IPS DF 4.7 (cell line): Measurements from ENCODE around the gene HSPA5.
"Not testable (repeated sequence)": the region's sequence is repeated elsewhere in the genome, so short reads cannot be mapped to it uniquely, and the experiment has no call there.

Experiments
- DNase-seq: peaks from one replicate; pipeline ENCODE4 v3.0.0-alpha.2; 2013; ENCODE audit warnings: low spot score; ENCODE audit errors: extremely low read depth

The HSPA5 gene

GRCh38 chr9:125241000-125241862 lies at the start of gene HSPA5:
HSPA5 (minus strand) TSS chr9:125241343; CDS start chr9:125241126, 217 bp downstream.
- peak; percentile 98 for DNase-seq

GRCh38 chr9:125286935-125287433 lies 45.8 kb upstream of the HSPA5 start:
- DNase-seq: not testable (repeated sequence)

GRCh38 chr9:125284855-125285254 lies 43.7 kb upstream of the HSPA5 start:
- no peak for DNase-seq

- DNase-seq: no peak
Observed at GRCh38 chr9:125280945-125281344, 39.8 kb upstream of the HSPA5 start.

- DNase-seq: no peak
Observed at GRCh38 chr9:125277411-125277810, 36.3 kb upstream of the HSPA5 start.

- DNase-seq: no peak
Observed at GRCh38 chr9:125276771-125277170, 35.6 kb upstream of the HSPA5 start.

GRCh38 chr9:125272697-125273096 lies 31.6 kb upstream of the HSPA5 start:
- no peak for DNase-seq

GRCh38 chr9:125271081-125271480 lies 29.9 kb upstream of the HSPA5 start:
- DNase-seq: no peak

GRCh38 chr9:125269014-125269397 lies 27.9 kb upstream of the HSPA5 start:
- no peak for DNase-seq

GRCh38 chr9:125268394-125269013 lies 27.4 kb upstream of the HSPA5 start:
- no peak for DNase-seq

GRCh38 chr9:125264068-125264467 lies 22.9 kb upstream of the HSPA5 start:
- not testable (repeated sequence) for DNase-seq

- DNase-seq: no peak
Observed at GRCh38 chr9:125262294-125262991, 21.3 kb upstream of the HSPA5 start.

- DNase-seq: peak; percentile 53
Observed at GRCh38 chr9:125261501-125262293, 20.6 kb upstream of the HSPA5 start, which contains the start of gene GAPVD1. GAPVD1 (plus strand) TSS chr9:125261826; CDS start chr9:125298922, 37,096 bp downstream.

GRCh38 chr9:125260561-125260960 lies 19.4 kb upstream of the HSPA5 start:
- no peak for DNase-seq

- DNase-seq: no peak
Observed at GRCh38 chr9:125258832-125259534, 17.8 kb upstream of the HSPA5 start.

- no peak for DNase-seq
Observed at GRCh38 chr9:125258160-125258785, 17.1 kb upstream of the HSPA5 start.

GRCh38 chr9:125255781-125256391 lies 14.7 kb upstream of the HSPA5 start:
- DNase-seq: no peak

- no peak for DNase-seq
Observed at GRCh38 chr9:125254231-125254630, 13.1 kb upstream of the HSPA5 start.

- DNase-seq: no peak
Observed at GRCh38 chr9:125246261-125246667, 5.1 kb upstream of the HSPA5 start.
